Panc1 (cell line): ENCODE results near the gene ACP3. TPM values are rescaled to one million over a fixed set of nuclear protein-coding genes. Genes with fewer than 3 reads are reported as not detected.

Experiments
- ATAC-seq: fragments of 200-7000 bp; cut with Tn5 transposase; 2 replicates; pipeline ENCODE4 v1.9.1; 2020; ENCODE audit warnings: mild to moderate bottlenecking, moderate library complexity
- BruUV-seq: library from RNA; stranded (reverse); fragments of 400-500 nt; replicated peaks from 2 replicates; lab custom pipeline; 2021; lab: Mats Ljungman, UMichigan
- CTCF ChIA-PET: fragments of 300-600 bp; sonication (Branson Sonifier 250); formaldehyde crosslinking; loops from one replicate; lab custom pipeline; 2022; ENCODE audit warnings: antibody characterized with exemption; lab: Charles Lee
- POLR2A ChIA-PET: fragments of 300-600 bp; sonication (Branson Sonifier 250); formaldehyde crosslinking; loops from one replicate; lab custom pipeline; 2022; ENCODE audit warnings: antibody characterized with exemption; lab: Charles Lee
- DNase-seq: peaks from one replicate; pipeline ENCODE4 v3.0.0-alpha.2; 2010; ENCODE audit warnings: low read depth, low spot score
- H3K27ac ChIP-seq: 2 replicates; pipeline ENCODE4 v1.5.1; 2011; ENCODE audit warnings: mild to moderate bottlenecking, low read length, inconsistent platforms
- H3K27me3 ChIP-seq: fragments of 200-500 bp; sonication (Bioruptor generic); 2 replicates; pipeline ENCODE4 v1.6.0; 2014; ENCODE audit warnings: low read length, inconsistent platforms; ENCODE audit not compliant: control insufficient read depth, insufficient read depth
- H3K36me3 ChIP-seq: fragments of 200-500 bp; sonication (Bioruptor generic); 2 replicates; pipeline ENCODE4 v1.5.1; 2014; ENCODE audit warnings: inconsistent platforms, mild to moderate bottlenecking, low read length, moderate library complexity; ENCODE audit not compliant: control insufficient read depth, insufficient read depth
- H3K4me1 ChIP-seq: 2 replicates; pipeline ENCODE4 v1.5.1; 2011; ENCODE audit warnings: inconsistent platforms, mild to moderate bottlenecking, low read length, moderate library complexity; ENCODE audit not compliant: control insufficient read depth, insufficient read depth
- H3K4me3 ChIP-seq, 2 experiments: 2 replicates each; pipeline ENCODE4 v1.5.1; 2011 to 2012; ENCODE audit warnings: low read depth in 2 of 2, low read length in 2 of 2, mild to moderate bottlenecking in 2 of 2, inconsistent platforms in 1 of 2, moderate library complexity in 1 of 2
- H3K9me3 ChIP-seq: fragments of 200-500 bp; sonication (Bioruptor generic); 2 replicates; pipeline ENCODE4 v1.5.1; 2014; ENCODE audit warnings: low read depth, mild to moderate bottlenecking, inconsistent platforms, low read length, moderate library complexity; ENCODE audit not compliant: control insufficient read depth, insufficient read depth
- CTCF ChIP-seq: fragments of 450-650 bp; IDR thresholded peaks from 2 replicates; pipeline ENCODE4 v1.5.1; 2017; ENCODE audit warnings: mild to moderate bottlenecking
- POLR2AphosphoS5 ChIP-seq: IDR thresholded peaks from 2 replicates; pipeline ENCODE4 v1.6.1; 2012; ENCODE audit warnings: mild to moderate bottlenecking, low read depth, low read length, moderate library complexity
- REST ChIP-seq, 2 experiments: IDR thresholded peaks; 2 replicates each; pipeline ENCODE4 v1.6.1; 2011 to 2012; ENCODE audit warnings: low read depth in 2 of 2, control low read depth in 1 of 2, low read length in 1 of 2, mild to moderate bottlenecking in 1 of 2, moderate library complexity in 1 of 2; ENCODE audit not compliant: insufficient read depth in 1 of 2
- SIN3A ChIP-seq: IDR thresholded peaks from 2 replicates; pipeline ENCODE4 v1.6.1; 2012; ENCODE audit warnings: low read depth, mild to moderate bottlenecking, low read length, moderate library complexity, borderline replicate concordance; ENCODE audit not compliant: insufficient read depth
- TCF7L2 ChIP-seq: IDR thresholded peaks from 2 replicates; pipeline ENCODE4 v1.6.1; 2011; ENCODE audit warnings: mild to moderate bottlenecking, low read depth, low read length, inconsistent platforms
- in situ Hi-C: cut with HindIII; loops from 2 replicates; pipeline ENCODE4 v1.10.0; 2016; ENCODE audit warnings: low sequenced_read_pairs, low pct_unique_long_range_greater_than_20kb
- intact Hi-C: fragments of 100-400 bp; cut with micrococcal nuclease; formaldehyde crosslinking; loops from one replicate; pipeline ENCODE4 v1.10.0; 2022; ENCODE audit not compliant: unreplicated experiment
- total RNA-seq: library from RNA; stranded (reverse); gene quantifications from one replicate; pipeline ENCODE4 v1.2.1, GENCODE V29; 2021; ENCODE audit not compliant: unreplicated experiment

ACP3 gene
- total RNA-seq, 1 experiment from 2014 or later: not detected

- intact Hi-C loops (no loop called here), in situ Hi-C loops (no loop called here)
- H3K36me3 ChIP-seq: no peaks in the 10 kb centered on the region
- no peaks in the 10 kb centered on the region for H3K9me3 ChIP-seq
- H3K4me3 ChIP-seq: no peak overlapping the region
- BruUV-seq: no TSS peak
- H3K27me3 ChIP-seq: peaks cover 37% of the 10 kb centered on the region
- ATAC-seq: no peak
- H3K27ac ChIP-seq: no peak overlapping the region
- no peaks in the 10 kb centered on the region for H3K4me1 ChIP-seq
- ChIA-PET POLR2A (no interaction called here), CTCF (no interaction called here)
- TF ChIP-seq REST (IDR thresholded peaks at IDR 0.05; ENCODE audit: insufficient read depth in 1 of 2, low read depth in 2 of 2, low read length in 1 of 2) (no peak), TCF7L2 (no peak), SIN3A (no peak), CTCF (no peak), POLR2AphosphoS5 (no peak)
- DNase-seq: no peak
Observed at GRCh38 chr3:132404276-132404675, 87.1 kb downstream of the ACP3 start.

- BruUV-seq: no TSS peak
- in situ Hi-C loops: no loop called here
- H3K4me1 ChIP-seq: no peaks in the 10 kb centered on the region
- ATAC-seq (no peak), DNase-seq (no peak)
- intact Hi-C loops: no loop called here
- H3K36me3 ChIP-seq: no peaks in the 10 kb centered on the region
- H3K27me3 ChIP-seq: peaks cover 40% of the 10 kb centered on the region
- POLR2A ChIA-PET: no interaction called here
- no peaks in the 10 kb centered on the region for H3K9me3 ChIP-seq
- H3K27ac ChIP-seq: no peak overlapping the region
- TF ChIP-seq TCF7L2 (no peak), POLR2AphosphoS5 (no peak), CTCF (no peak), SIN3A (no peak), REST (IDR thresholded peaks at IDR 0.05; ENCODE audit: insufficient read depth in 1 of 2, low read depth in 2 of 2, low read length in 1 of 2) (no peak)
- no peak overlapping the region for H3K4me3 ChIP-seq
- CTCF ChIA-PET: no interaction called here
Observed at GRCh38 chr3:132405188-132405587, 88.0 kb downstream of the ACP3 start.
